Adipocyte (in vitro differentiated cells): Measurements from ENCODE around the gene RMDN2.

ENCODE experiments used
- DNase-seq: peaks from one replicate; pipeline ENCODE4 v3.0.0-alpha.2; 2015; ENCODE audit warnings: low read depth
- H3K27me3 ChIP-seq: replicated peaks from 2 replicates; pipeline ENCODE4 v1.7.0; 2013; ENCODE audit warnings: mild to moderate bottlenecking, low read length, moderate library complexity; ENCODE audit not compliant: control insufficient read depth, insufficient read depth
- H3K36me3 ChIP-seq: 2 replicates; pipeline ENCODE4 v1.7.0; 2013; ENCODE audit warnings: low read length, mild to moderate bottlenecking, moderate library complexity; ENCODE audit not compliant: control insufficient read depth, insufficient read depth, severe bottlenecking
- H3K4me1 ChIP-seq: 2 replicates; pipeline ENCODE4 v1.7.0; 2013; ENCODE audit warnings: mild to moderate bottlenecking, low read length, moderate library complexity; ENCODE audit not compliant: control insufficient read depth, insufficient read depth
- H3K4me3 ChIP-seq: 2 replicates; pipeline ENCODE4 v1.7.0; 2013; ENCODE audit warnings: mild to moderate bottlenecking, low read length, moderate library complexity
- H3K9ac ChIP-seq: 2 replicates; pipeline ENCODE4 v1.7.0; 2013; ENCODE audit warnings: mild to moderate bottlenecking, low read length, moderate library complexity
- H3K9me3 ChIP-seq: 2 replicates; pipeline ENCODE4 v1.7.0; 2013; ENCODE audit warnings: mild to moderate bottlenecking, low read length, moderate library complexity; ENCODE audit not compliant: control insufficient read depth

Gene RMDN2

DNA sequence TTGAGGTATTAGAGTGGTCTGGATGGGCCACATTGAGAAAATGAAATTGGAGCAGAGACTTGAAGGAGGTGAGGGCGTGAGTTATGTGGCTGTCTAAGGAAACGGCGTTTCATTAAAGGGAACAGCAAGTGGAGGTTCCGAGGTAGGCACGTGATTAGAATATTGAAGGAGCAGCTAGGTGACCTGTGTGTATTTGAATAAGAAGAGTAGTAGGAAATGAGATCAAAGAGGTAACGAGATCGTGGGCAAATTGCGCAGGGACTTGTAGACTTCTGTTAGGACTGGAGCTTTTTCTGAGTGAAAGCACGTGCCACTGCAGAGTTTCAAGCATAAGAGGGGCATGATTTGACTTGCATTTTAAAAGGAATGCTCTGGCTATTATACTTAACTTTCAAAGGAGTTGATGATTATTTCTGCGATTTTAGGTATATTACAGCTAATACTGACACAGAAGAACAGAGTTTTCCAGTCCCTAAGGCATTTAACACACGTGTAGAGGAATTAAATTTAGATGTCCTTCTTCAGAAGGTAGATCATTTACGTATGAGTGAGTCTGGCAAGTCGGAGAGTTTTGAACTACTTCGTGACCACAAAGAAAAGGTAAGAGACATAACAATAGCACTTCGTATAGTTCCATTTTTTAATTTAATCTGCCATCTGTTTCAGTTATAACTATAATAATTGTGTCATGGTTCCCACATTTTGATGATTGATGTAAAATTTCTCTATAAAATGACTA lies 48.7 kb downstream of the RMDN2 start:
- no peaks in the 10 kb centered on the region for H3K36me3 ChIP-seq
- H3K4me1 ChIP-seq: no peaks in the 10 kb centered on the region
- no peaks in the 10 kb centered on the region for H3K27me3 ChIP-seq
- DNase-seq: no peak
- H3K4me3 ChIP-seq: no peak overlapping the region
- H3K9me3 ChIP-seq: no peaks in the 10 kb centered on the region
- H3K9ac ChIP-seq: no peak overlapping the region

DNA sequence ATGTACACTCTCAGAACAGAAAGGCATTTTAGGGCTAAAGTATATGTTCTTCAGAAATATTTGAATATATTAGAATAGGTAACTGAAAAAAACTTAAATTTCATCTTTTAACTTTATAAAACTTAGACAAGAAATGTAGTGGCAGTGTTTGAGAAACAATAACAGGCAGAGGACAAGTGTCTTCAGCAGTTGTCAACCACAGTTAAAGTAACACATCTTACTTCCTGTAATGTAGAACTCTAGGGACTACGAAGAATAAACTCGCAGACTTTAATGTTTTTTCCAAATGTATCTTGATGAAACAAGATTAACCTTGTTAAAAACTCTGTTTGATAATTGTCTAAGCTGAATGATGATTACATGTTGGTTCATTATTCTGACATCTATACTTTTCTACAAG lies 50.7 kb downstream of the RMDN2 start:
- Histone ChIP-seq H3K36me3 (no peaks in the 10 kb centered on the region), H3K27me3 (no peaks in the 10 kb centered on the region), H3K4me1 (no peaks in the 10 kb centered on the region), H3K9ac (no peak overlapping the region), H3K4me3 (no peak overlapping the region), H3K9me3 (no peaks in the 10 kb centered on the region)
- no peak for DNase-seq

DNA sequence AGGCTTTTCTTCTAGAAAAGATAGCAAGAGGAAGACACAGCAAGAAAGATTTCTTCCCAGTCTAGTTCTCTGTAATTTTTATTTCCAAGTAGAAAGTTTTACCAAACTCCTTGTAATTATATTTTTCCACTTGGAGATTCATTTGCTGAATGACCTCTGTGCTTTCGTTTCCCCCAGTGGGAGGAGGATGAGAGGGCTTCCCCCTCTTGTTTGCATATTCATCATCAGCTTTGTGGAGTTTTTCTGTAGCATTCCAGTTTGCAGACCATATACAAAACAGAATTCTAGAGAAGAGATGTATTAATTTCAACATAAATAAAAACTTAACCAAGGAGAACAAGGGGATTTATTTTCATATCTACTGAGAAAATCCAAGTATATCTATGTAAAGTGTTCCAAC lies 51.3 kb downstream of the RMDN2 start:
- no peak for DNase-seq
- H3K4me1 ChIP-seq: no peaks in the 10 kb centered on the region
- H3K36me3 ChIP-seq: no peaks in the 10 kb centered on the region
- no peak overlapping the region for H3K9ac ChIP-seq
- no peaks in the 10 kb centered on the region for H3K9me3 ChIP-seq
- no peaks in the 10 kb centered on the region for H3K27me3 ChIP-seq
- H3K4me3 ChIP-seq: no peak overlapping the region

DNA sequence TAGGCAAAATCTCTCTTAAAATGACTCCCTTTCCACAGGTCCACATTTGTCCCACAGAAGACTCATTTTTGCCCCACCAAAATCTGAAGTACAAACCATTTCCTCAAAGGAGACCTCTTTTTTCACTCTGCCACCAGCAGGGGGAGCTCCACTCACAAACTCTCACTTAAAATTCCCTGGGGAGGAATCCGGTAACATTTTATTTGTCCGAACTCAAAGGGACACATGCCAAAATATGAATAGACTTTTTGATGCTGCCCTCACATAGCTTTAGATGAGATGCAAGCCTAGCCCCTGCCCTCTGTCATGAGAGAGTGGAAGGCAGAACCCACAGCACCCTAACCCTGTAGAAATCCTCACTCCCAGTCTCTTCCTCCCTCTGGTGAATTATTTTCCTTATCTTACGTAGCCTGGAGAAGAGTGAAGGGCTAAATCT lies 57.1 kb downstream of the RMDN2 start:
- Histone ChIP-seq H3K4me3 (peak overlapping the region; percentile 58), H3K9ac (peak overlapping the region; percentile 7), H3K9me3 (peaks cover 2% of the 10 kb centered on the region), H3K36me3 (no peaks in the 10 kb centered on the region), H3K4me1 (peaks cover 14% of the 10 kb centered on the region), H3K27me3 (no peaks in the 10 kb centered on the region)
- peak; percentile 70 for DNase-seq

DNA sequence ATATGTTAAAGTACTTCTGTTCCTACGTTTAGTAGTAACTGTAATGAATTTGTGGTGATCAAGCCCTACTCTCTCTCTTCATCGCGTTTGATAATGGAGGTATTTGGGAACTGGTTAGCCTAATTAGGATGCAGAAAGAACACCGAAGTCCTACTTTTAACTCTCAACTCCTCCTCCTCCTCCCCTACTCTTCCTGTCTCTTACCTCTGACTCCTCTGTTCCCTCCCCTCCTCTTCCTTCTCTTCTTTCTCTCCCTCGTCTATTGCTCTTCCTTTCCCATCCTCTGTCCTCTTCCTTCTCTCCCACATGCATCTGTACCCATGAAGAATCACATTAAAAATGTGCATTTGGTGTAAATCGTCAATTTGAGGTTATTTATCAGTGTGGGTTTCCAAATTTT lies 57.8 kb downstream of the RMDN2 start:
- peaks cover 3% of the 10 kb centered on the region for H3K9me3 ChIP-seq
- H3K36me3 ChIP-seq: no peaks in the 10 kb centered on the region
- no peak overlapping the region for H3K4me3 ChIP-seq
- DNase-seq: no peak
- H3K4me1 ChIP-seq: peaks cover 14% of the 10 kb centered on the region
- H3K9ac ChIP-seq: peak overlapping the region; percentile 7
- no peaks in the 10 kb centered on the region for H3K27me3 ChIP-seq

DNA sequence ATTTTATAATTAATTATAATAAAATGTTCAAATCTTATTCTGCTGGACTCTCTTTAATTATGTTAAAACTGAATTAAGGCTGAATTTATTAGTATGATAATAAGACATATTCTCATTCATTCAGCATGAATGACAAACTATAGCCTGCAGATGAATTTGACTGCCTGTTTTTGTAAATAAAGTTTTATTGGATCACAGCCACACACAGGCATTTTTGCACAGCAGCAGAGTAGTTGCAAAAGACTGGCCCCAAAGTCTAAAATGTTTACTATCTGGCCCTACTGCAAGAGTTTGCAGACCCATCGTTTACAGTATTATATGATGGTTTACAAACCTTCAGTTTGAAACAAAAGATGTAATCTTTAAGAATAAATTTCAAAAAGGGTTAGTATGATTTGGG lies 58.6 kb downstream of the RMDN2 start:
- no peaks in the 10 kb centered on the region for H3K36me3 ChIP-seq
- no peak for DNase-seq
- no peak overlapping the region for H3K9ac ChIP-seq
- peaks cover 3% of the 10 kb centered on the region for H3K9me3 ChIP-seq
- H3K4me1 ChIP-seq: peaks cover 14% of the 10 kb centered on the region
- H3K4me3 ChIP-seq: no peak overlapping the region
- H3K27me3 ChIP-seq: no peaks in the 10 kb centered on the region

DNA sequence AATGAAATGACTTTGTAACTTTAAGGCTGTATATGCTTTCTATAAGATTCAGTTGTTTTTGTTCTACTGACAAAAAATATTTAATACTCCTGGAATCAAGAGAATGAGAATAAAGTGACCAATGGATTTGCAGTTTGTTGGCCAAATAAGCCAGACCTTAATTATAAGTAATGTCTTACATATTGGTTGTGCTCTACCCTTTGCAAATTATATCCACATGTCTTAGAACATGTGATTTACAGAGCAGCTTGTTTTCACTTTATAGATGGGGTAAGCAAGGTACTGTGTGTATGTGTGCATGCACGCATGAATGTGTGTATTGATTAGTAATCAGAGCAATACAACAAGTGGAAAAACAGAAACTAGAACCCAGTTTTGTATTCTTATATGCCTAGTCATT lies 59.1 kb downstream of the RMDN2 start:
- Histone ChIP-seq H3K4me3 (no peak overlapping the region), H3K27me3 (no peaks in the 10 kb centered on the region), H3K36me3 (no peaks in the 10 kb centered on the region), H3K4me1 (peaks cover 14% of the 10 kb centered on the region), H3K9ac (no peak overlapping the region), H3K9me3 (peaks cover 3% of the 10 kb centered on the region)
- peak; percentile 18 for DNase-seq

DNA sequence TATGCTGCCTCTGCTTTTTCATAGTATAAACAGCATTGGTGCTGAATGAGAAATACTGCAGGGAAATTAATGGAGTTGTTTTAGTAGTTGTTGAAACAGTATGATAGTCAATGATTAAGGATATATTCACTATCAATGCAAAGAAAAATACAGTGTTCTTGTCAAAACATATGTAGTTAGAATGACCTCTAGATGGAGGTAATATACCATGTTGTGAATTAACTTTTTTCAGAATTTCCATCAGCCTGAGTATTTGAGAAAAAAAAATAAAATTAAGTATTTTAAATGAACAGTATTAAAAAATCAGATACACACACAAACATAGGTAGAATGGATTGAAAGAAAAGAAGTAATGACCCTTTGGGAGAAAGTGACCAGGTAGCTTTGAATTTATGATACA lies 59.5 kb downstream of the RMDN2 start:
- no peak overlapping the region for H3K4me3 ChIP-seq
- H3K9me3 ChIP-seq: peaks cover 3% of the 10 kb centered on the region
- no peaks in the 10 kb centered on the region for H3K27me3 ChIP-seq
- peak; percentile 67 for DNase-seq
- H3K36me3 ChIP-seq: no peaks in the 10 kb centered on the region
- H3K9ac ChIP-seq: no peak overlapping the region
- peaks cover 14% of the 10 kb centered on the region for H3K4me1 ChIP-seq

DNA sequence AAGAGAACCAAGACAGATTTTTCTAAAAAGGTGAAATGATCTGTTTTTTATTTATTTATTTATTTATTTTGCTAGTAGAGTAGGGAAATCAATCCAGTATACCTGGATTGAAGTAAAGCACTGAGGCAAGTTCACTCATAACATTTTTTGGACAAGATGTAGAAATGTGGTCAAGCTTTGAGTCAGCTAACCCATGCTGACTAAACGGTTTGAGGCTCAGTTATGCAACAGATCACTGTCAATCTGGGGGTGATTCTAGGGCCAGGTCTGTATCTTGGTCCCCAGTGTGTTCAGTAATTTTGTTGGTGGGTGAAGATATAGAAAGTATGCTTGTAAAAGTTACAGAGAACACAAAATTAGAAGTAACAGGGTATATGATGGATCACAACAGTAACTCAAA lies 60.2 kb downstream of the RMDN2 start:
- Histone ChIP-seq H3K4me3 (no peak overlapping the region), H3K27me3 (no peaks in the 10 kb centered on the region), H3K9me3 (peaks cover 3% of the 10 kb centered on the region), H3K4me1 (peaks cover 14% of the 10 kb centered on the region), H3K36me3 (no peaks in the 10 kb centered on the region), H3K9ac (no peak overlapping the region)
- peak; percentile 62 for DNase-seq

DNA sequence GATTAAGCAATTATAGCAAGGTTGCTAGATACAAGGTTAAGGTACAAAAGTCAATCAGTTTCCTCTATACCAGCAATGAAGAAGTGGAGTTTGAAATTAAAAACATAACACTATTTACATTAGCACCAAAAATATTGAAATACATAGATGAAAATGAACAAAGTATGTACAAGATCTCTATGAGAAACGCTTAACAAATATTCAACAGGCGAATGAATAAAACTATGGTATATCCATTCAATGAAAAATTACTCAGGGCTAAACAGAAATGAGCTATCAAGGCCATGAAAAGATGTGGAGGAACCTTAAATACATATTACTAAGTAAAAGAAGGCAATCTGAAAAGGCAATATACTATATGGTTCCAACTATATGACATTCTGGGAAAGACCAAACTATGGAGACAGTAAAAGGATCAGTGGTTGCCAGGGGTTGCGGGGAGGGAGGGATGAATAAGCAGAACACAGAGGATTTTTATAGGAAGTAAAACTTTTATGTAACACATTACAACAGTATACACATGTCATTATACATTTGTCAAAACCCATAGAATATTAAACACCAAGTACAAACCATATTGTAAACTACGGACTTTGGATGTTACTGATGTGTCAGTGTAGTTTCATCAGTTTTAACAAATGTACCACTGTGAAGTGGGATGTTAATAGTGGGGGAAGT lies 62.1 kb downstream of the RMDN2 start:
- no peak overlapping the region for H3K4me3 ChIP-seq
- H3K36me3 ChIP-seq: no peaks in the 10 kb centered on the region
- peaks cover 3% of the 10 kb centered on the region for H3K9me3 ChIP-seq
- no peak for DNase-seq
- H3K27me3 ChIP-seq: no peaks in the 10 kb centered on the region
- peaks cover 14% of the 10 kb centered on the region for H3K4me1 ChIP-seq
- H3K9ac ChIP-seq: no peak overlapping the region

DNA sequence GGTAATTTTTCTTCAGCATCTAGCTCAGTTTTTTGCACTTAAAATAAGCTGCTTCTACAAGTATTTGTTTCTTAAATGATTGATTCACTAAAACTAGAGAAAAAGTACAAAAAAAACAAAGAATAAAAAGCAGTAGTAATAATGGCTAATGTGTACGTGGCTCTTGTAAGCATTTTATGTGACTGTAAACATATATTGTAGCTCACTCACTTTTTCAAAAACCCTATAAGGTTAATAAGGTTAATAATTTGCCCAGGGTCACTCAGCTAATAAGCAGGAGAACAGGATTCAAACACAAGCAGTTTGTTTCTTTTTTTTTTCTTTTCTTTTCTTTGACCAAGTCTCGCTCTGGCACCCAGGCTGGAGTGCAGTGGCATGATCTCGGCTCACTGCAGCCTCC lies 67.5 kb downstream of the RMDN2 start:
- H3K27me3 ChIP-seq: no peaks in the 10 kb centered on the region

More for the DNA sequence above, 67.5 kb downstream of the RMDN2 start:
- Histone ChIP-seq H3K9me3 (no peaks in the 10 kb centered on the region), H3K9ac (no peak overlapping the region), H3K36me3 (no peaks in the 10 kb centered on the region), H3K4me3 (no peak overlapping the region), H3K4me1 (no peaks in the 10 kb centered on the region)
- DNase-seq: no peak
